ENCODE data around the gene HCRTR1.
"Not testable (repeated sequence)": the region's sequence is repeated elsewhere in the genome, so short reads cannot be mapped to it uniquely, and the experiment has no call there.

HCRTR1 gene

DNA sequence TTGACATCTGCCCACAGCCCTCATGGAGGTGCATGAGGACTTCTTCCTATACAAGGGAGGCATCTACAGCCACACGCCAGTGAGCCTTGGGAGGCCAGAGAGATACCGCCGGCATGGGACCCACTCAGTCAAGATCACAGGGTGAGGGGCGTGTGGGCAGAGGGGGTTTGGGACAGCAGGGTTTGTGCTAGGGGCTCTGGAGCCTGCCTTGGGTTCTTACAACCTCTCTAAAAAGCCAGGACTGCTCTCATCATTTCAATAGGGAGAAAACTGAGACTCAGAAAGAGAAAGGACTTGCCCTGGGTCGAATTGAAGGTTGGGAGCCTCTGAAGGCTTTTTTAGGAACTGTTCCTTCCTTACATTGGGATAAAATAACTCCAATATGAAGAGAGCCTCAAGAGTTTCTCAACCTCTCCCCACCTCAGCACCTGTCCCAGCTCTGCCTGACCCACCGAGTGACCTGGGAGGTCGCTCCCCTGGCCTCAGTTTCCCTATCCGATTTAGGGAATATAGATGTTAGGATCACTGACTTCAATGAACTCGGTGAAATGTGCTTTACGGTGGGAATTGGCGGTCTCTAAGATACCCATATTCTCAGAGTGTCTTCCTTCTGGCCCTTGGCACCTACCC, 31.6 kb upstream of the HCRTR1 start:
- no peaks in the 10 kb centered on the region for H3K79me2 ChIP-seq (ENCODE audit: insufficient read depth, low read length)
- no peaks in the 10 kb centered on the region for H3K9me2 ChIP-seq (replicated peaks; ENCODE audit: low read depth, low read length)
- no peaks in the 10 kb centered on the region for H3K9me3 ChIP-seq (ENCODE audit: insufficient read depth, low read depth, low read length)
- no peak overlapping the region for H2AFZ ChIP-seq (ENCODE audit: low read length)
- H3K27me3 ChIP-seq (ENCODE audit: insufficient read depth, low read length, poor library complexity, severe bottlenecking): no peaks in the 10 kb centered on the region
- H3F3A ChIP-seq (ENCODE audit: low read depth): no peaks in the 10 kb centered on the region
- H4K20me1 ChIP-seq (ENCODE audit: insufficient read depth, low read length, poor library complexity, severe bottlenecking): no peaks in the 10 kb centered on the region
- TF ChIP-seq, protein P1, sequence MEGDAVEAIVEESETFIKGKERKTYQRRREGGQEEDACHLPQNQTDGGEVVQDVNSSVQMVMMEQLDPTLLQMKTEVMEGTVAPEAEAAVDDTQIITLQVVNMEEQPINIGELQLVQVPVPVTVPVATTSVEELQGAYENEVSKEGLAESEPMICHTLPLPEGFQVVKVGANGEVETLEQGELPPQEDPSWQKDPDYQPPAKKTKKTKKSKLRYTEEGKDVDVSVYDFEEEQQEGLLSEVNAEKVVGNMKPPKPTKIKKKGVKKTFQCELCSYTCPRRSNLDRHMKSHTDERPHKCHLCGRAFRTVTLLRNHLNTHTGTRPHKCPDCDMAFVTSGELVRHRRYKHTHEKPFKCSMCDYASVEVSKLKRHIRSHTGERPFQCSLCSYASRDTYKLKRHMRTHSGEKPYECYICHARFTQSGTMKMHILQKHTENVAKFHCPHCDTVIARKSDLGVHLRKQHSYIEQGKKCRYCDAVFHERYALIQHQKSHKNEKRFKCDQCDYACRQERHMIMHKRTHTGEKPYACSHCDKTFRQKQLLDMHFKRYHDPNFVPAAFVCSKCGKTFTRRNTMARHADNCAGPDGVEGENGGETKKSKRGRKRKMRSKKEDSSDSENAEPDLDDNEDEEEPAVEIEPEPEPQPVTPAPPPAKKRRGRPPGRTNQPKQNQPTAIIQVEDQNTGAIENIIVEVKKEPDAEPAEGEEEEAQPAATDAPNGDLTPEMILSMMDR (conservative IDR thresholded peaks at IDR 0.05; ENCODE audit: low read length): no peak
- TF ChIP-seq EZH2phosphoT487 (IDR thresholded peaks at IDR 0.05; ENCODE audit: borderline replicate concordance): no peak
- H3K36me3 ChIP-seq (ENCODE audit: insufficient read depth, low read length): no peaks in the 10 kb centered on the region
- H3K9ac ChIP-seq (ENCODE audit: low read depth, low read length, poor library complexity, severe bottlenecking): no peak overlapping the region
- H3K4me1 ChIP-seq (ENCODE audit: insufficient read depth, low read length, poor library complexity, severe bottlenecking): no peaks in the 10 kb centered on the region
- H3K4me2 ChIP-seq (ENCODE audit: low read depth, low read length, poor library complexity, severe bottlenecking): no peak overlapping the region
- H3K4me3 ChIP-seq (ENCODE audit: low read length, poor library complexity, severe bottlenecking): no peak overlapping the region

DNA sequence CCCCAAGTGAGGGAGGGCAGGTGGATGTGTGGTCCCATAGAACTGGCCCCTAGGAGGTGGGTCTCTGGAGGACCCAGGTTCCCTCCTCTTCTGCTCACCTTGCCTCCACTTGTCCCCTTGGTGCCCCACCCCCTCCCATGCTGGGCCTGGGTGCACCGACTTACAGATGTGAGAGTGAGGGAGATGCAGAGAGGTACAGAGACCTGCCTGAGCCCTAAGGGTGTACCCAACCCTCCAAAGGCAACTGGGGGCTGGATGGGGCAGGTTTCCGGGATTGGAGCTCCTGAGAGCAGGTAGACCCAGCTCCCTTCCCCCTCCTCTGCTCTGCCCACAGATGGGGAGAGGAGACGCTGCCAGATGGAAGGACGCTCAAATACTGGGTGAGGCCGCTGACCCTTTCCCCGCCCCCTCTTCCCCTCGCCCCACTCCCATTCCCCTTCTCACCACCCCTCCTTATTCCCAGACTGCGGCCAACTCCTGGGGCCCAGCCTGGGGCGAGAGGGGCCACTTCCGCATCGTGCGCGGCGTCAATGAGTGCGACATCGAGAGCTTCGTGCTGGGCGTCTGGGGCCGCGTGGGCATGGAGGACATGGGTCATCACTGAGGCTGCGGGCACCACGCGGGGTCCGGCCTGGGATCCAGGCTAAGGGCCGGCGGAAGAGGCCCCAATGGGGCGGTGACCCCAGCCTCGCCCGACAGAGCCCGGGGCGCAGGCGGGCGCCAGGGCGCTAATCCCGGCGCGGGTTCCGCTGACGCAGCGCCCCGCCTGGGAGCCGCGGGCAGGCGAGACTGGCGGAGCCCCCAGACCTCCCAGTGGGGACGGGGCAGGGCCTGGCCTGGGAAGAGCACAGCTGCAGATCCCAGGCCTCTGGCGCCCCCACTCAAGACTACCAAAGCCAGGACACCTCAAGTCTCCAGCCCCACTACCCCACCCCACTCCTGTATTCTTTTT, 30.8 kb upstream of the HCRTR1 start:
- H2AFZ ChIP-seq (ENCODE audit: low read length): no peak overlapping the region
- H3K36me3 ChIP-seq (ENCODE audit: insufficient read depth, low read length): no peaks in the 10 kb centered on the region
- H3K27me3 ChIP-seq (ENCODE audit: insufficient read depth, low read length, poor library complexity, severe bottlenecking): no peaks in the 10 kb centered on the region
- no peaks in the 10 kb centered on the region for H3K4me1 ChIP-seq (ENCODE audit: insufficient read depth, low read length, poor library complexity, severe bottlenecking)
- no peaks in the 10 kb centered on the region for H3K79me2 ChIP-seq (ENCODE audit: insufficient read depth, low read length)
- H3K9me3 ChIP-seq (ENCODE audit: insufficient read depth, low read depth, low read length): no peaks in the 10 kb centered on the region
- no peak overlapping the region for H3K9ac ChIP-seq (ENCODE audit: low read depth, low read length, poor library complexity, severe bottlenecking)
- H3K9me2 ChIP-seq (replicated peaks; ENCODE audit: low read depth, low read length): no peaks in the 10 kb centered on the region
- no peak overlapping the region for H3K4me2 ChIP-seq (ENCODE audit: low read depth, low read length, poor library complexity, severe bottlenecking)
- TF ChIP-seq, protein P1 (conservative IDR thresholded peaks at IDR 0.05; ENCODE audit: low read length): no peak
- TF ChIP-seq EZH2phosphoT487 (IDR thresholded peaks at IDR 0.05; ENCODE audit: borderline replicate concordance): no peak
- no peaks in the 10 kb centered on the region for H3F3A ChIP-seq (ENCODE audit: low read depth)
- H3K4me3 ChIP-seq (ENCODE audit: low read length, poor library complexity, severe bottlenecking): no peak overlapping the region
- no peaks in the 10 kb centered on the region for H4K20me1 ChIP-seq (ENCODE audit: insufficient read depth, low read length, poor library complexity, severe bottlenecking)

DNA sequence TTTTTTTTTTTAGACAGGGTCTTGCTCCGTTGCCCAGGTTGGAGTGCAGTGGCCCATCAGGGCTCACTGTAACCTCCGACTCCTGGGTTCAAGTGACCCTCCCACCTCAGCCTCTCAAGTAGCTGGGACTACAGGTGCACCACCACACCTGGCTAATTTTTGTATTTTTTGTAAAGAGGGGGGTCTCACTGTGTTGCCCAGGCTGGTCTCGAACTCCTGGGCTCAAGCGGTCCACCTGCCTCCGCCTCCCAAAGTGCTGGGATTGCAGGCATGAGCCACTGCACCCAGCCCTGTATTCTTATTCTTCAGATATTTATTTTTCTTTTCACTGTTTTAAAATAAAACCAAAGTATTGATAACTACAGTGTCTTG, 30.2 kb upstream of the HCRTR1 start:
- not testable (repeated sequence) for H3K27me3 ChIP-seq (ENCODE audit: insufficient read depth, low read length, poor library complexity, severe bottlenecking); H3K4me3 ChIP-seq (ENCODE audit: low read length, poor library complexity, severe bottlenecking); H3F3A ChIP-seq (ENCODE audit: low read depth); H3K4me2 ChIP-seq (ENCODE audit: low read depth, low read length, poor library complexity, severe bottlenecking); H3K4me1 ChIP-seq (ENCODE audit: insufficient read depth, low read length, poor library complexity, severe bottlenecking); H3K9ac ChIP-seq (ENCODE audit: low read depth, low read length, poor library complexity, severe bottlenecking); H3K36me3 ChIP-seq (ENCODE audit: insufficient read depth, low read length); H2AFZ ChIP-seq (ENCODE audit: low read length); H3K9me2 ChIP-seq (replicated peaks; ENCODE audit: low read depth, low read length); H4K20me1 ChIP-seq (ENCODE audit: insufficient read depth, low read length, poor library complexity, severe bottlenecking); H3K79me2 ChIP-seq (ENCODE audit: insufficient read depth, low read length); H3K9me3 ChIP-seq (ENCODE audit: insufficient read depth, low read depth, low read length)
